IMR-90 (cell line): ENCODE results near the gene SIGLEC6. TPM values are rescaled to one million over a fixed set of nuclear protein-coding genes. Genes with fewer than 3 reads are reported as not detected.

Experiments used
- ATAC-seq: fragments of 200-7000 bp; cut with Tn5 transposase; 2 replicates; pipeline ENCODE4 v1.9.1; 2020; ENCODE audit warnings: low read depth, mild to moderate bottlenecking, moderate library complexity
- BruUV-seq: library from RNA; stranded (reverse); fragments of 400-500 nt; replicated peaks from 2 replicates; lab custom pipeline; 2021; lab: Mats Ljungman, UMichigan
- CTCF ChIA-PET: fragments of 300-600 bp; formaldehyde crosslinking; extraction: SDS; loops from one replicate; lab custom pipeline; 2021; ENCODE audit warnings: antibody characterized with exemption; lab: Yijun Ruan, JAX
- POLR2A ChIA-PET: fragments of 300-600 bp; sonication (Branson Sonifier 250); formaldehyde crosslinking; loops from one replicate; lab custom pipeline; 2022; ENCODE audit warnings: antibody characterized with exemption; ENCODE audit not compliant: unreplicated experiment; lab: Charles Lee
- DNase-seq: peaks from one replicate; pipeline ENCODE4 v3.0.0; 2013
- H2AFZ ChIP-seq: replicated peaks from 2 replicates; pipeline ENCODE3; 2013; ENCODE audit warnings: low read length, mild to moderate bottlenecking; ENCODE audit not compliant: poor library complexity
- H2AK5ac ChIP-seq: 2 replicates; pipeline ENCODE4 v1.6.1; 2013; ENCODE audit warnings: low read depth, low read length, inconsistent platforms
- H2AK9ac ChIP-seq: replicated peaks from 2 replicates; pipeline ENCODE3; 2013; ENCODE audit warnings: mild to moderate bottlenecking, low read depth, low read length, moderate library complexity; ENCODE audit not compliant: poor library complexity
- H2BK120ac ChIP-seq: 2 replicates; pipeline ENCODE4 v1.6.1; 2013; ENCODE audit warnings: low read depth, low read length, inconsistent platforms
- H2BK15ac ChIP-seq: 3 replicates; pipeline ENCODE4 v1.6.1; 2013; ENCODE audit warnings: low read depth, low read length, inconsistent platforms
- H2BK20ac ChIP-seq: 2 replicates; pipeline ENCODE4 v1.6.1; 2013; ENCODE audit warnings: low read depth, mild to moderate bottlenecking, inconsistent platforms, low read length, moderate library complexity
- H2BK5ac ChIP-seq: 2 replicates; pipeline ENCODE4 v1.6.1; 2013; ENCODE audit warnings: mild to moderate bottlenecking, low read depth, low read length, inconsistent platforms; ENCODE audit not compliant: poor library complexity, severe bottlenecking
- H3K14ac ChIP-seq: replicated peaks from 2 replicates; pipeline ENCODE4 v1.6.1; 2013; ENCODE audit warnings: low read depth, low read length, inconsistent platforms
- H3K18ac ChIP-seq: 2 replicates; pipeline ENCODE4 v1.6.1; 2013; ENCODE audit warnings: low read depth, low read length, control low read depth
- H3K23ac ChIP-seq: 2 replicates; pipeline ENCODE4 v1.6.1; 2013; ENCODE audit warnings: low read depth, low read length, inconsistent platforms
- H3K27ac ChIP-seq: 2 replicates; pipeline ENCODE4 v1.5.1; 2013; ENCODE audit warnings: mild to moderate bottlenecking, control low read depth, low read length; ENCODE audit not compliant: insufficient read depth
- H3K27me3 ChIP-seq: 2 replicates; pipeline ENCODE4 v1.6.1; 2013; ENCODE audit warnings: low read length; ENCODE audit not compliant: control insufficient read depth, insufficient read depth
- H3K36me3 ChIP-seq: 2 replicates; pipeline ENCODE4 v1.6.1; 2013; ENCODE audit warnings: low read length, mixed read lengths; ENCODE audit not compliant: control insufficient read depth, insufficient read depth
- H3K4ac ChIP-seq: 2 replicates; pipeline ENCODE4 v1.6.1; 2013; ENCODE audit warnings: low read depth, low read length, inconsistent platforms
- H3K4me1 ChIP-seq: 2 replicates; pipeline ENCODE4 v1.6.1; 2013; ENCODE audit warnings: low read length, mixed read lengths; ENCODE audit not compliant: control insufficient read depth, insufficient read depth
- H3K4me2 ChIP-seq: 2 replicates; pipeline ENCODE4 v1.6.1; 2013; ENCODE audit warnings: low read depth, mild to moderate bottlenecking, control low read depth, low read length, moderate library complexity
- H3K4me3 ChIP-seq: 2 replicates; pipeline ENCODE4 v1.5.1; 2013; ENCODE audit warnings: low read depth, mild to moderate bottlenecking, control low read depth, low read length, moderate library complexity; ENCODE audit not compliant: insufficient read depth
- H3K56ac ChIP-seq: 2 replicates; pipeline ENCODE4 v1.6.1; 2013; ENCODE audit warnings: low read length, inconsistent platforms; ENCODE audit not compliant: insufficient read depth; ENCODE audit errors: extremely low read depth
- H3K79me1 ChIP-seq, 2 experiments: 2 replicates each; pipeline ENCODE4 v1.6.1; 2013; ENCODE audit warnings: low read length in 2 of 2, inconsistent platforms in 1 of 2, low read depth in 1 of 2
- H3K9ac ChIP-seq: 2 replicates; pipeline ENCODE4 v1.6.1; 2013; ENCODE audit warnings: low read depth, low read length, control low read depth
- H3K9me1 ChIP-seq: 2 replicates; pipeline ENCODE4 v1.6.1; 2013; ENCODE audit warnings: low read length, inconsistent platforms; ENCODE audit not compliant: insufficient read depth
- H3K9me3 ChIP-seq: 2 replicates; pipeline ENCODE4 v1.6.1; 2013; ENCODE audit warnings: low read length; ENCODE audit not compliant: control insufficient read depth, insufficient read depth
- H4K20me1 ChIP-seq: 2 replicates; pipeline ENCODE4 v1.6.1; 2013; ENCODE audit warnings: low read length, inconsistent platforms; ENCODE audit not compliant: insufficient read depth
- H4K5ac ChIP-seq: 2 replicates; pipeline ENCODE4 v1.6.1; 2013; ENCODE audit warnings: mild to moderate bottlenecking, low read depth, low read length, control low read depth
- H4K8ac ChIP-seq, 2 experiments: 2 replicates each; pipeline ENCODE4 v1.6.1; 2013; ENCODE audit warnings: low read depth in 2 of 2, low read length in 2 of 2, control low read depth in 1 of 2, inconsistent platforms in 1 of 2
- H4K91ac ChIP-seq: 2 replicates; pipeline ENCODE4 v1.6.1; 2013; ENCODE audit warnings: low read depth, low read length, inconsistent platforms; ENCODE audit not compliant: insufficient read depth
- CEBPB ChIP-seq: IDR thresholded peaks from 2 replicates; pipeline ENCODE4 v1.6.1; 2012; ENCODE audit warnings: low read depth, low read length, improper control_type of control experiment
- CHD1 ChIP-seq: IDR thresholded peaks from 2 replicates; pipeline ENCODE4 v1.6.1; 2012; ENCODE audit warnings: low read depth, low read length, improper control_type of control experiment
- MAFK ChIP-seq: IDR thresholded peaks from 2 replicates; pipeline ENCODE4 v1.6.1; 2012; ENCODE audit warnings: low read depth, low read length, improper control_type of control experiment
- MAZ ChIP-seq: IDR thresholded peaks from 2 replicates; pipeline ENCODE4 v1.6.1; 2012; ENCODE audit warnings: low read depth, mild to moderate bottlenecking, low read length, improper control_type of control experiment, moderate library complexity, borderline replicate concordance
- NFE2L2 ChIP-seq: fragments of 150-350 bp; IDR thresholded peaks from 2 replicates; pipeline ENCODE4 v1.6.1; 2016; ENCODE audit warnings: low read depth, mild to moderate bottlenecking, low read length
- WGBS, 2 experiments: methylation state at CpG; one replicate each; pipeline versions ENCODE4 v1.1.5 to v1.1.7; 2013; ENCODE audit warnings: missing lambda C conversion rate in 2 of 2; ENCODE audit not compliant: insufficient read length in 1 of 2; ENCODE audit errors: extremely low coverage in 2 of 2; 5-methylcytosine and 5-hydroxymethylcytosine counted together
- dilution Hi-C: fragments of 300-500 bp; cut with HindIII; formaldehyde crosslinking; loops from one replicate; pipeline ENCODE4 v1.14.3; 2018; ENCODE audit warnings: low sequenced_read_pairs; ENCODE audit not compliant: unreplicated experiment
- in situ Hi-C: fragments of 300-500 bp; cut with MboI; formaldehyde crosslinking; loops from 3 replicates; pipeline ENCODE4 v1.14.3; 2019; ENCODE audit warnings: low sequenced_read_pairs, inconsistent platforms, mixed read lengths
- intact Hi-C: fragments of 100-400 bp; cut with micrococcal nuclease; formaldehyde crosslinking; loops from 2 replicates; pipeline ENCODE4 v1.10.0; 2022
- polyA plus RNA-seq, 3 experiments: library from polyadenylated mRNA; depleted of rRNA; stranded (reverse); fragments of >200 nt; gene quantifications; 2 replicates each; pipeline ENCODE4 v1.2.3, GENCODE V29; 2012; ENCODE audit warnings: low replicate concordance in 1 of 3
- total RNA-seq: library from RNA; depleted of rRNA; stranded (reverse); fragments of >200 nt; gene quantifications from 2 replicates; pipeline ENCODE4 v1.2.3, GENCODE V29; 2012

Gene SIGLEC6
- total and polyA plus RNA-seq, 2 of the 4 experiments (the other 2 are of a cell fraction): not detected

GRCh38 chr19:51477344-51477743 lies 54.1 kb downstream of the SIGLEC6 start:
- Histone ChIP-seq H3K4me3 (no peak overlapping the region), H3K4me1 (no peaks in the 10 kb centered on the region), H3K4ac (no peak overlapping the region), H3K27me3 (no peaks in the 10 kb centered on the region), H3K18ac (no peak overlapping the region), H2AFZ (no peak overlapping the region), H3K14ac (no peak overlapping the region), H3K4me2 (no peak overlapping the region), H4K8ac (no peak overlapping the region), H2BK120ac (no peak overlapping the region), H4K20me1 (no peaks in the 10 kb centered on the region), H2AK5ac (no peak overlapping the region), H3K36me3 (no peaks in the 10 kb centered on the region), H4K5ac (no peak overlapping the region), H2BK20ac (no peak overlapping the region), H3K56ac (no peak overlapping the region), H2AK9ac (no peak overlapping the region), H3K9ac (no peak overlapping the region), H3K9me3 (peaks cover 10% of the 10 kb centered on the region; the same call in 1 of the 2 replicates), H4K91ac (no peak overlapping the region), H2BK15ac (no peak overlapping the region), H2BK5ac (no peak overlapping the region), H3K79me1 (no peaks in the 10 kb centered on the region), H3K27ac (no peak overlapping the region), H3K9me1 (no peaks in the 10 kb centered on the region), H3K23ac (no peak overlapping the region)
- in situ Hi-C loops (no loop called here), dilution Hi-C loops (no loop called here), intact Hi-C loops (no loop called here)
- CTCF ChIA-PET: no interaction called here
- no TSS peak for BruUV-seq
- no peak for TF ChIP-seq NFE2L2
- no peak for TF ChIP-seq MAZ
- TF ChIP-seq CEBPB: no peak
- TF ChIP-seq CHD1: no peak
- TF ChIP-seq MAFK: no peak
- ATAC-seq: no peak
- DNase-seq: no peak
- 67% methylated on average over 1 of the region's 5 CpGs; no CpG with 5 or more reads in 1 of the 2 experiments for WGBS, 2 experiments
- POLR2A ChIA-PET: no interaction called here
